HFFc6 (cell line): ENCODE results near the gene ORAI2. TPM values are rescaled to one million over a fixed set of nuclear protein-coding genes. Genes with fewer than 3 reads are reported as not detected.
A peak's percentile ranks its signal among the peaks of the same experiment; 100 is the strongest.
"Not testable (repeated sequence)": the region's sequence is repeated elsewhere in the genome, so short reads cannot be mapped to it uniquely, and the experiment has no call there.

ENCODE experiments used
- DNase-seq: peaks from one replicate; pipeline ENCODE4 v3.0.0-alpha.2; 2018
- H3K27ac Mint-ChIP-seq: 2 replicates; pipeline ENCODE4 v1.8.0; 2020; ENCODE audit warnings: mild to moderate bottlenecking, mixed read lengths
- H3K27me3 Mint-ChIP-seq: 2 replicates; pipeline ENCODE4 v1.8.0; 2021; ENCODE audit warnings: mild to moderate bottlenecking, moderate library complexity, mixed read lengths; ENCODE audit not compliant: insufficient read depth
- H3K36me3 Mint-ChIP-seq: 2 replicates; pipeline ENCODE4 v1.8.0; 2021; ENCODE audit warnings: low read depth, mixed read lengths
- H3K4me1 Mint-ChIP-seq: 2 replicates; pipeline ENCODE4 v1.8.0; 2020; ENCODE audit warnings: low read depth, mixed read lengths
- H3K4me3 Mint-ChIP-seq: 2 replicates; pipeline ENCODE4 v1.8.0; 2020; ENCODE audit warnings: mild to moderate bottlenecking, moderate library complexity, mixed read lengths
- H3K9me3 Mint-ChIP-seq: 2 replicates; pipeline ENCODE4 v1.8.0; 2020; ENCODE audit warnings: mild to moderate bottlenecking, mixed read lengths
- microRNA-seq: library from miRNA; unstranded; fragments of <30 nt; microRNA quantifications from one replicate; pipeline ENCODE4, GENCODE V29; 2019
- total RNA-seq, 6 experiments: library from RNA; stranded (reverse); fragmentation: NEBNext Ultra II Directional; extraction: Animal tissue kit (Norgen Biotek cat#: 25700); gene quantifications; 2 replicates in 1 of 6; 3 replicates in 5 of 6; pipeline ENCODE4 v1.2.3, GENCODE V29; 2021

Gene ORAI2
- total RNA-seq, 6 experiments from 2014 or later = 49.4 to 72.5 (median 54.9) TPM

GRCh38 chr7:102498321-102498720 lies 64.9 kb downstream of the ORAI2 start:
- H3K36me3 Mint-ChIP-seq, H3K27ac Mint-ChIP-seq, H3K27me3 Mint-ChIP-seq, H3K9me3 Mint-ChIP-seq, H3K4me3 Mint-ChIP-seq, H3K4me1 Mint-ChIP-seq, DNase-seq: not testable (repeated sequence)

GRCh38 chr7:102503141-102503540 lies 69.8 kb downstream of the ORAI2 start:
- not testable (repeated sequence) for H3K27me3 Mint-ChIP-seq, DNase-seq, H3K4me3 Mint-ChIP-seq, H3K4me1 Mint-ChIP-seq, H3K9me3 Mint-ChIP-seq, H3K36me3 Mint-ChIP-seq, H3K27ac Mint-ChIP-seq

GRCh38 chr7:102505298-102506185 lies 72.2 kb downstream of the ORAI2 start:
- not testable (repeated sequence) for H3K4me1 Mint-ChIP-seq, DNase-seq

More at GRCh38 chr7:102505298-102506185, 72.2 kb downstream of the ORAI2 start:
- H3K27me3 Mint-ChIP-seq, H3K36me3 Mint-ChIP-seq, H3K9me3 Mint-ChIP-seq, H3K4me3 Mint-ChIP-seq: not testable (repeated sequence)
- H3K27ac Mint-ChIP-seq = peak overlapping the region; percentile 96

Small RNA genes lying within 50 kb of the gene (microRNA-seq; reads per million reads assigned to microRNA genes)
- gene MIR4467 (8.5 reads per million, percentile 5 among the genes with 10 or more reads in this experiment), gene MIR5090 (13.9 reads per million, percentile 17 among the genes with 10 or more reads in this experiment), gene MIR548O (not detected)

Other genes starting within 250 kb of the ORAI2 start
- 1 to 10 TPM; 1.2 to 3.2 (median 1.6) TPM for gene SH2B2, start 146.7 kb upstream of the ORAI2 start, total RNA-seq
- not detected for gene SPDYE6, start 77.1 kb upstream of the ORAI2 start, total RNA-seq
- gene PRKRIP1, start 37.2 kb upstream of the ORAI2 start, total RNA-seq = 10 to 100 TPM; 18.8 to 24.7 (median 20.4) TPM
- 10 to 100 TPM in 3 of 6 experiments, 1 to 10 TPM in 3; 9.6 to 11.0 (median 10.0) TPM for gene ALKBH4, start 31.3 kb downstream of the ORAI2 start, total RNA-seq
- gene LRWD1, start 31.4 kb downstream of the ORAI2 start, total RNA-seq = 10 to 100 TPM; 19.4 to 28.2 (median 23.0) TPM
- 10 to 100 TPM; 61.8 to 76.5 (median 66.0) TPM for gene POLR2J, start 45.3 kb downstream of the ORAI2 start, total RNA-seq
- 10 to 100 TPM; 16.4 to 26.2 (median 20.2) TPM for gene RASA4B, start 84.2 kb downstream of the ORAI2 start, total RNA-seq
- 1 to 10 TPM; 6.0 to 9.8 (median 7.6) TPM for gene UPK3BL2, start 110.1 kb downstream of the ORAI2 start, total RNA-seq
- gene SPDYE2, start 117.7 kb downstream of the ORAI2 start, total RNA-seq = not detected
- gene POLR2J3, start 139.0 kb downstream of the ORAI2 start, total RNA-seq = 10 to 100 TPM; 18.4 to 31.6 (median 20.1) TPM
- gene RASA4, start 183.2 kb downstream of the ORAI2 start, total RNA-seq = 10 to 100 TPM; 53.9 to 79.9 (median 55.9) TPM
- gene UPK3BL1, start 209.2 kb downstream of the ORAI2 start, total RNA-seq = 10 to 100 TPM in 4 of 6 experiments, 1 to 10 TPM in 2; 3.6 to 14.3 (median 10.9) TPM
- gene SPDYE2B, start 216.7 kb downstream of the ORAI2 start, total RNA-seq = not detected
- 1 to 10 TPM; 6.3 to 8.4 (median 7.6) TPM for gene POLR2J2, start 238.1 kb downstream of the ORAI2 start, total RNA-seq